Measurements from ENCODE around the gene COX20.

COX20 gene

GRCh38 chr1:244837597-244838258 lies 2.3 kb downstream of the COX20 start:
- no peaks in the 10 kb centered on the region for H3K27me3 ChIP-seq (ENCODE audit: insufficient read depth, poor library complexity, severe bottlenecking)
- H3K9me3 ChIP-seq (ENCODE audit: severe bottlenecking), result no peaks in the 10 kb centered on the region
- H3K27ac ChIP-seq (ENCODE audit: poor library complexity, severe bottlenecking), result no peak overlapping the region
- peaks cover 9% of the 10 kb centered on the region for H3K4me1 ChIP-seq (ENCODE audit: insufficient read depth, poor library complexity, severe bottlenecking)
- DNase-seq (ENCODE audit: low spot score), result no peak
- no peak for TF ChIP-seq CTCF (IDR thresholded peaks at IDR 0.05; ENCODE audit: poor library complexity, severe bottlenecking)
- no peak overlapping the region for H3K4me3 ChIP-seq (ENCODE audit: severe bottlenecking)
- no peak for ATAC-seq (ENCODE audit: low read depth)
- H3K36me3 ChIP-seq (ENCODE audit: low read depth), result peaks cover 44% of the 10 kb centered on the region

GRCh38 chr1:244839656-244840055 lies 4.2 kb downstream of the COX20 start:
- H3K36me3 ChIP-seq (ENCODE audit: low read depth), result peaks cover 64% of the 10 kb centered on the region
- H3K27me3 ChIP-seq (ENCODE audit: insufficient read depth, poor library complexity, severe bottlenecking), result no peaks in the 10 kb centered on the region

GRCh38 chr1:244840219-244840794 lies 4.8 kb downstream of the COX20 start:
- H3K27me3 ChIP-seq (ENCODE audit: insufficient read depth, poor library complexity, severe bottlenecking), result no peaks in the 10 kb centered on the region
- no peak for DNase-seq (ENCODE audit: low spot score)
- peaks cover 6% of the 10 kb centered on the region for H3K4me1 ChIP-seq (ENCODE audit: insufficient read depth, poor library complexity, severe bottlenecking)
- H3K36me3 ChIP-seq (ENCODE audit: low read depth), result peaks cover 70% of the 10 kb centered on the region
- no peak for ATAC-seq (ENCODE audit: low read depth)
- H3K27ac ChIP-seq (ENCODE audit: poor library complexity, severe bottlenecking), result no peak overlapping the region
- no peak for TF ChIP-seq CTCF (IDR thresholded peaks at IDR 0.05; ENCODE audit: poor library complexity, severe bottlenecking)
- no peak overlapping the region for H3K4me3 ChIP-seq (ENCODE audit: severe bottlenecking)
- no peaks in the 10 kb centered on the region for H3K9me3 ChIP-seq (ENCODE audit: severe bottlenecking)

More at GRCh38 chr1:244839656-244840055, 4.2 kb downstream of the COX20 start:
- Histone ChIP-seq H3K4me1 (ENCODE audit: insufficient read depth, poor library complexity, severe bottlenecking) (peaks cover 6% of the 10 kb centered on the region), H3K4me3 (ENCODE audit: severe bottlenecking) (no peak overlapping the region), H3K9me3 (ENCODE audit: severe bottlenecking) (no peaks in the 10 kb centered on the region), H3K27ac (ENCODE audit: poor library complexity, severe bottlenecking) (no peak overlapping the region)
- ATAC-seq (ENCODE audit: low read depth), result no peak
- TF ChIP-seq CTCF (IDR thresholded peaks at IDR 0.05; ENCODE audit: poor library complexity, severe bottlenecking), result no peak
- no peak for DNase-seq (ENCODE audit: low spot score)

GRCh38 chr1:244841273-244841927 lies 5.9 kb downstream of the COX20 start:
- H3K4me3 ChIP-seq (ENCODE audit: severe bottlenecking), result no peak overlapping the region
- DNase-seq (ENCODE audit: low spot score) (no peak), ATAC-seq (ENCODE audit: low read depth) (no peak)
- peaks cover 6% of the 10 kb centered on the region for H3K4me1 ChIP-seq (ENCODE audit: insufficient read depth, poor library complexity, severe bottlenecking)
- peaks cover 79% of the 10 kb centered on the region for H3K36me3 ChIP-seq (ENCODE audit: low read depth)
- H3K27me3 ChIP-seq (ENCODE audit: insufficient read depth, poor library complexity, severe bottlenecking), result no peaks in the 10 kb centered on the region
- TF ChIP-seq CTCF (IDR thresholded peaks at IDR 0.05; ENCODE audit: poor library complexity, severe bottlenecking), result no peak
- no peaks in the 10 kb centered on the region for H3K9me3 ChIP-seq (ENCODE audit: severe bottlenecking)
- no peak overlapping the region for H3K27ac ChIP-seq (ENCODE audit: poor library complexity, severe bottlenecking)
